Fibroblast of lung (primary cell): ENCODE results near the gene AXIN2. TPM values are rescaled to one million over a fixed set of nuclear protein-coding genes. Genes with fewer than 3 reads are reported as not detected.

Experiments
- DNase-seq, 2 donors: peaks; one replicate each; pipeline versions ENCODE4 v3.0.0 to v3.0.0-alpha.2; 2010; ENCODE audit warnings: low read depth in 2 of 2
- H2AFZ ChIP-seq: 2 replicates; pipeline ENCODE4 v1.5.1; 2012; ENCODE audit warnings: low read length, control low read depth, inconsistent platforms
- H3K27ac ChIP-seq: 2 replicates; pipeline ENCODE4 v1.5.1; 2011; ENCODE audit warnings: low read length, control low read depth; ENCODE audit not compliant: insufficient read depth
- H3K27me3 ChIP-seq: 2 replicates; pipeline ENCODE4 v1.5.1; 2011; ENCODE audit warnings: mild to moderate bottlenecking, low read length; ENCODE audit not compliant: control insufficient read depth, insufficient read depth
- H3K36me3 ChIP-seq: 2 replicates; pipeline ENCODE4 v1.5.1; 2011; ENCODE audit warnings: low read length; ENCODE audit not compliant: control insufficient read depth, insufficient read depth
- H3K4me1 ChIP-seq: 2 replicates; pipeline ENCODE4 v1.5.1; 2011; ENCODE audit warnings: low read length; ENCODE audit not compliant: control insufficient read depth, insufficient read depth; ENCODE audit errors: extremely low read depth
- H3K4me2 ChIP-seq: 2 replicates; pipeline ENCODE4 v1.5.1; 2011; ENCODE audit warnings: low read length, control low read depth; ENCODE audit not compliant: insufficient read depth; ENCODE audit errors: extremely low read depth
- H3K4me3 ChIP-seq, 4 experiments: fragments of 200-600 bp in 1 of 4; sonication (generic) in 1 of 4; replicated peaks in 1 of 4; 2 replicates each; pipeline ENCODE4 v1.5.1; 2011 to 2016; ENCODE audit warnings: low read length in 4 of 4, low read depth in 3 of 4, mild to moderate bottlenecking in 3 of 4, control low read depth in 2 of 4, inconsistent platforms in 1 of 4, mixed read lengths in 1 of 4; ENCODE audit not compliant: insufficient read depth in 1 of 4; ENCODE audit errors: control extremely low read depth in 1 of 4
- H3K79me2 ChIP-seq: 2 replicates; pipeline ENCODE4 v1.5.1; 2012; ENCODE audit warnings: mild to moderate bottlenecking, low read length, inconsistent platforms; ENCODE audit not compliant: control insufficient read depth, insufficient read depth
- H3K9ac ChIP-seq: 2 replicates; pipeline ENCODE4 v1.5.1; 2011; ENCODE audit warnings: mild to moderate bottlenecking, low read length, control low read depth; ENCODE audit not compliant: insufficient read depth
- H3K9me3 ChIP-seq: 2 replicates; pipeline ENCODE4 v1.5.1; 2012; ENCODE audit warnings: low read depth, low read length; ENCODE audit not compliant: control insufficient read depth, insufficient read depth
- H4K20me1 ChIP-seq: 2 replicates; pipeline ENCODE4 v1.5.1; 2011; ENCODE audit warnings: low read length; ENCODE audit not compliant: control insufficient read depth, insufficient read depth; ENCODE audit errors: extremely low read depth
- CTCF ChIP-seq, 2 donors: IDR thresholded peaks in 1 of 2; conservative IDR thresholded peaks in 1 of 2; 1 replicate in 1 of 2; 2 replicates in 1 of 2; pipeline ENCODE4 v1.5.1; 2011 to 2012; ENCODE audit warnings: low read length in 2 of 2, control low read depth in 1 of 2, inconsistent platforms in 1 of 2, low read depth in 1 of 2, mild to moderate bottlenecking in 1 of 2
- EZH2 ChIP-seq: IDR thresholded peaks from 2 replicates; pipeline ENCODE4 v1.5.1; 2012; ENCODE audit warnings: low read length, control low read depth, mild to moderate bottlenecking; ENCODE audit errors: missing control alignments
- polyA plus RNA-seq, 2 donors: library from polyadenylated mRNA; depleted of rRNA in 1 of 2; stranded (reverse) in 1 of 2; unstranded in 1 of 2; fragments of >200 nt; gene quantifications; 2 replicates each; pipeline ENCODE4 v1.2.1, GENCODE V29; 2011 to 2012; ENCODE audit warnings: missing spikeins in 1 of 2
- total RNA-seq: library from RNA; depleted of rRNA; stranded (reverse); fragments of >200 nt; gene quantifications from 2 replicates; pipeline ENCODE4 v1.2.1, GENCODE V29; 2014

The AXIN2 gene
- total and polyA plus RNA-seq, 2 donors (not counting 1 experiment from before 2014, with no cell fraction given) = 1.8 to 2.0 TPM

GRCh38 chr17:65583921-65584603 is 22.6 kb upstream of the AXIN2 start:
- Histone ChIP-seq H3K4me3 (no peak overlapping the region), H3K9me3 (no peaks in the 10 kb centered on the region), H3K79me2 (no peaks in the 10 kb centered on the region), H2AFZ (no peak overlapping the region), H3K4me2 (no peak overlapping the region), H4K20me1 (no peaks in the 10 kb centered on the region), H3K27me3 (no peaks in the 10 kb centered on the region), H3K27ac (no peak overlapping the region), H3K9ac (no peak overlapping the region), H3K4me1 (no peaks in the 10 kb centered on the region), H3K36me3 (no peaks in the 10 kb centered on the region)
- DNase-seq = peak in 1 of 2 donors; percentile 23
- TF ChIP-seq CTCF (conservative IDR thresholded peaks at IDR 0.05 in 1 of 2, IDR thresholded peaks at IDR 0.05 in 1 of 2; ENCODE audit: low read depth in 1 of 2, low read length in 2 of 2) (no peak), EZH2 (no peak)

- no peak overlapping the region for H2AFZ ChIP-seq
- H3K27ac ChIP-seq = no peak overlapping the region
- DNase-seq = no peak
- H3K9me3 ChIP-seq = no peaks in the 10 kb centered on the region
- no peaks in the 10 kb centered on the region for H3K27me3 ChIP-seq
- H3K4me2 ChIP-seq = no peak overlapping the region
- H3K36me3 ChIP-seq = no peaks in the 10 kb centered on the region
- no peak overlapping the region for H3K4me3 ChIP-seq
- no peaks in the 10 kb centered on the region for H3K4me1 ChIP-seq
- no peaks in the 10 kb centered on the region for H3K79me2 ChIP-seq
- H3K9ac ChIP-seq = no peak overlapping the region
- TF ChIP-seq CTCF (conservative IDR thresholded peaks at IDR 0.05 in 1 of 2, IDR thresholded peaks at IDR 0.05 in 1 of 2; ENCODE audit: low read depth in 1 of 2, low read length in 2 of 2) = no peak
- TF ChIP-seq EZH2 = no peak
- no peaks in the 10 kb centered on the region for H4K20me1 ChIP-seq
These were observed 15.5 kb upstream of the AXIN2 start for GRCh38 chr17:65576939-65577338.

GRCh38 chr17:65573282-65573602 is 11.8 kb upstream of the AXIN2 start:
- H3K4me3 ChIP-seq = no peak overlapping the region
- no peaks in the 10 kb centered on the region for H3K79me2 ChIP-seq
- no peak for DNase-seq
- no peaks in the 10 kb centered on the region for H4K20me1 ChIP-seq
- H3K9me3 ChIP-seq = no peaks in the 10 kb centered on the region
- no peaks in the 10 kb centered on the region for H3K27me3 ChIP-seq
- no peak overlapping the region for H3K9ac ChIP-seq
- TF ChIP-seq EZH2 (no peak), CTCF (conservative IDR thresholded peaks at IDR 0.05 in 1 of 2, IDR thresholded peaks at IDR 0.05 in 1 of 2; ENCODE audit: low read depth in 1 of 2, low read length in 2 of 2) (no peak)
- H3K36me3 ChIP-seq = no peaks in the 10 kb centered on the region
- no peak overlapping the region for H3K4me2 ChIP-seq
- H2AFZ ChIP-seq = no peak overlapping the region
- H3K4me1 ChIP-seq = no peaks in the 10 kb centered on the region
- no peak overlapping the region for H3K27ac ChIP-seq
